Measurements from ENCODE around the gene LHFPL3.

Gene LHFPL3

DNA sequence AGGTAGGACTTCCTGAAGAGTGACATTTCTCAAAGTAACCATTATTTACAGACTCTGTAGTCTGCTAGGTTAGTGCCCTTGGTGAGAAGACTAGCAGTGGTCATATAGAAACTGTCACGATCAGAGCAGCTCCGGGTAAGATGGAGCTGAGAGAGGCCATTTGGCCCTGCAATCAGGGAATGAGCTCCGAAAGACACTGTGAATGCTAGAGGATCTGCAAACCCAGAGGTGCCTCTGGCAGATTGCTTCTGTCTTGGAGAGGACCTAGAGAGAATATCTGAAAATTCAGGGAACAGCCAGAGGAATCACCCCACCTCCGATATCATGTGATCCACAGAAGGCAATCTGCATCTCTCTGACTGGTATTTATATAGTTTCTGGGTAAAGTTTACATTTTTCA lies 438.7 kb downstream of the LHFPL3 start:
- no peak for DNase-seq

DNA sequence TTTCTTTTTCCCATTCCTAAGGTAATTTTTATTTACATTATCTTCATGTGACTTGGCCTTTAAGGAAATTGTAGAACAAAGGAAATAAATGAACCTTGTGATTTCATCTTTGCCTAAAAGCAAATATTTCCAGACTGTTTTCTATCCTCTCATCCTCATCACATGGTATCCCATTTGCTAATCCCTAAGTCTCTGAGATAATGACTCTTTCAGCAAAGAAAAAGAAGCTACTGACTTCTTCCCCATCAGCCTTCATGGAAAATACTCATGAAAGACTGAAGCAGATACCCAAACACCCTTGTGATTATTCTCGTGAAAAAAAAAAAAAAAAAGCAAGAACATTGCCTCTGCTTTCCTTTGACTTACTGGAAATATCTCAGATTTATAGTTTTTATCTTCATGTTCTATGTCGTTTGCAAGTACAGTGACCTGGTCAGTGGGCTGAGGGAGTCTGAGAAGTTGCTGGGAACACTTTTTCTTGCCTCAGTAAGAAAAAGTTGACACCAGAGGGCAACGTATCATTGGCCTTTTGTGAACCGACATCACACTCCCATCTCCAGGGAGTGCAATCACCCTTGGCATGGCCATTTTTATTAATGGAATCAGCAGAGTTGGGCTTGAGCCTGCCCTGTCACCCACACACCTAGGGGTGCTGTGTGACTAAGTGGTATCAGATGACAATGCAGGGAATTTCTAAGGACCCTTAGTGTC lies 439.6 kb downstream of the LHFPL3 start:
- no peak for DNase-seq

DNA sequence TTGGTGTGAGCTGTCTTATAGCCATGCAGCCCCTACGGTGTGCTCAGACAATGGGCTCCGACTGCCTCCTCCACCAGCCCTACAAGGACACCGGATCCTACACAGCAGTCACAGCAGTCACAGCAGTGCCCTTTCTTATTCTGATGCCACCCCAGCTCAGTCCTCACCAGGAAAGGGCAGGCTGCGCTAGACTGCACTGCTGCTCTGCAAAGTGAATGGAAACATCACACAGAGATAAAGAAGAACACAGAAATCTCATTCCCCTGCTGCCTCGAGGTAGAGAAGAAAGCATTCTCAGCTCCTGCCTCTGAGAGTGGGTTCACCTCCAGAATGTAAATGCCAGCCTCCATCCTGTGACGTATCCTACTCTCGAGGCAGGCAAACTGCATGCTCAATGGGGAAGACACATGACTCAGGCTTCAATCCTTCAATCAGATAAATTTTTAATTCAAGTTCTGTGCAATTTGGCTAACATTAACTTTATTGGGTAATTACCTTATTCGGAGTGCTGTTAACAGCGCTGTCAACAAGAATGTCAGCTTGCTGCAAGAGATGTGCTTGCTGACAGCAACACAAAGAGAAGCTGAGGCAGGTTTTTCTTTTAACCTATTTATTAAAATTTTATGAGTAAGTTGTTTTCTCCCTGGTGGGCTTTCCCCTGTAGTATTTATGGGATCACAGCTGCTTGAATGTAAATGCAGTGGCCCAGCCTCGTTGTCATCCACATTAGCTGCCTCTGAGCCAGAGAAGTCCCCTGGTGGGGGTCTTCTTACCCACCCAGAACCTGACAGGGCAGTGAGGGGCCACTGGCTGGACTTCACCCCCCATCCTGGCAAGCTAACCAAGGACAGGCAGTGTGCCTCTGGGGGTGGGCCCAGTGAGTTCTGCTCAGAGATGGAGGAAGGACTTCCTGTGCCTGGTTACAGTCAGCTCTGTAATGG lies 444.3 kb downstream of the LHFPL3 start:
- DNase-seq, result peak; percentile 29

DNA sequence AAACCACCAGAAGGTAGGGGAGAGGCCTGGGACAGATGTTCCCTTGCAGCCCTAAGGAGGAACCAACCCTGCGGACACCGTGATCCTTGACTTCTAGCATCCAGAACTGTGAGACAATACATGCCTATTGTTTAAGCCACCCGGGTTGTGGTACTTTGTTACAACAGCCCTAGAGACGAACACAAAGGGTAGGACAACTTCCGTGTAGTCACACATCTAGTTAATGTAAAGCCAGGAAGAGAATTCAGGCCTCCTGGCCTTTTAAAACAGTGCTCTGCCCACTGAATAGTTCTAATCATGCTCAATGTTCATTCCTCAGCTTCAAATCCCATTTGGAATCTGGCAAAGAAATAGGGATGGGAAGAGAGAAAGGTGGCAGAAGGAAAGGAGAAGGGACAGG lies 445.4 kb downstream of the LHFPL3 start:
- DNase-seq, result no peak

DNA sequence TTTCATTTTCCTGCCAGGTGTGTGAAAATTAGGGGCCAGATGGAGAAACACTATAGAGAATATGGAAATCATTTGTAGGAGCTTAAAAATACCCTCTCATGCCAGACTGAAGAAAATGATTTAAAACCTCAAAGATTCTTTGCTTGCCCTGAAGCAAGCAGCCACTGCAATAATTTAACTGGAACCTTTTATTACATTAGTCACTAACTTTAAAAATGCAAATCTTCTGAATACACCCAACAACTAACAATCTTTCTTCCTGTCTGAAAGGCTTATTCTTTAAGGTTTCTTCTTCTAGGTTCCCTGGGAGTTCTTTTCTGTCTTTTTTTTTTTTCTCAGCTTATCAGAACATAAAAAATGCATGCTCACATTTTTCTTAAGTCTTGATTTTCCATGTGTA lies 447.1 kb downstream of the LHFPL3 start:
- no peak for DNase-seq

DNA sequence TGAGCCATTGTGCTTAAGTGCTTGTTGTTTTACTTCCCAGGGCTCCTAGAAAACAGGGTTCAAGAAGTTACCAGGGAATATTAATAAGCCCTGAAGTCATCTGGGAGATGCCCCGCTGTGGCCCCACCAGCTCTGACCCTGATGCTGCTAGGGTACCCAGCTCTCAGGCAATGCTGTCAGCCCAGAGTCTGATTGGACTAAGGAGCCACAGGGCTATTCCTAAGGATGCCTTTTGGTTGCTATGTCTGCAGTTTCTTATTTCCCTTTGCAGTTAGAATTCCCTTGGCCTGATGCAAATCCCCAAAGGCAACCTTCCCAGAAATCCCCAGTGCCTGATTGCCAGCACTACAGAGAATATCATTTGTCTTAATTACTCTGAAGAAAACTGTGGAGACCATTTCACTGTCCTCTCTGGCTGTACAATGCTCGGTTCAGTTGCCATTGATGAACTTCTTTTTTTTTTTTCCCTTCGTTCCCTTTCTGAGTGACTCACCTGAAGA lies 448.9 kb downstream of the LHFPL3 start:
- no peak for DNase-seq

DNA sequence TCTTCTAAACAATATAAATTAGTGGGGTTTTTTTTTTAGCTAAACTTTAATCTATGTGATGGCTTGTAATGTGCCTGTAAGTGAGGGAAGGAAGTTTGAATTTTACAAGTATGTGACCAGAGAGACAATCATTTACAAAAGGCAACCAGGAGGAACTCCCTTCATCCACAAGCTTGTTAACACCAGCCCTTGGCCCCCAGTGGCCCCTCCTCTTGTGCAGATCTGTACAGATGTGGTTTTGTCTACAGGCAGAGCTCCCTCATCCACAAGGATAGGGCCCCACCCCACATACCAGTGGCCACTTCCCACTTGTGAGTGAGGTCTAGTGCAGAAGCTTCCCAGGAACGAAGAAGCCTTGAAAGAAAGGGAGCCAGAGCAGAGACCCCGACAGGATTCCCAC lies 451.5 kb downstream of the LHFPL3 start:
- DNase-seq, result no peak

DNA sequence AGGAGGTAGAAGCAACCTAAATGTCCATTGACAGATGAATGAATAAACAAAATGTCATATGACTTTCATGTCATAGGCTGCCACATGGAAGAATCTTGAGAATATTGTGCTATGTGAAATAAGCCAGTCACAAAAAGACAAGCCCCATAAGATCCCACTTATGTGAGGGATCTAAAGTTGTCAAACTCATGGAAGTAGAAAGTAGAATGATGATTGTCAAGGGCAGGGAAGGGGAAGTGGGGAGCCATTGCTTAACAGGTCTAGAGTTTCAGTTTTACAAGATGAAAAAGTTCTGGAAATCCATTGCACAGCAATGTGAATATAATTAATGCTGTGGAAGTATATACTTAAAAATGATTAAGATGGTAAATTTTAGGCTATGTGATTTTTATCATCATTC lies 456.3 kb downstream of the LHFPL3 start:
- no peak for DNase-seq

DNA sequence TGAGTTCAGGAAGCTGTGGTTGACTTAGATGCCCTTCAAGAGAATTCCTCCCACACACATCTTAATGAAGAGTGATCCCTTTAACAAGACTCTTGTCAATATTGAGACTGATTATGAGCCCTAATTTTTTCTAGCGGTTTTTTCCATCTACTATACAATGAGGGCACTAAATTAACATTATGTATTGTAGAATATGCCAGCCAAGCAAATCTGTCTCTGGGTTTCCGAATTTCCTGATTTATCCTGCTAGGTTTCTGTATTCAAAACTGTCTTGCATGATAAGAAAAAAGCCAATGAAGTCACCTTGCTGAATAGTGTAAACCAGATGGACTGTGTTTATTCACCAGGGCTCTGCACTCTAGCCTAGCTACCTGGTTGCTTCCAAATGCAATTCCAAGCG lies 461.4 kb downstream of the LHFPL3 start:
- DNase-seq, result no peak

DNA sequence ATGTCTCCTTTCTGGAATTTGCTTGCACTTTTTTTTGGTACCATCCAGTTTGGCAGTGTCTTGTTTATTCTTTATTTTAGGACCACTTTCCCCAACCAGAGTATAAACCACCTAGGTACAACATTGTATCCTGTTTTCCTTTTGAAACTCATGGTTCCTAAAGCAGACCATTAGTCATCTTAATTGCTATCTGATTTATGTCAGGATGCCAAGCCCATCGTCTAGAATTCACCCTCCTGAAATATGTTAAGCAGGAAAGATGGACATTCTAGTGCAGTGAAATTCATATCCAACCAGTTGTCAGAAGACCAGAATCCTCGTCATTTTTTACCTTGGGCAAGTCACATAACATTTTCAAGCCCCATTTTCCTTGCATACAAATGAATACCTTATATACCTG lies 462.0 kb downstream of the LHFPL3 start:
- no peak for DNase-seq

DNA sequence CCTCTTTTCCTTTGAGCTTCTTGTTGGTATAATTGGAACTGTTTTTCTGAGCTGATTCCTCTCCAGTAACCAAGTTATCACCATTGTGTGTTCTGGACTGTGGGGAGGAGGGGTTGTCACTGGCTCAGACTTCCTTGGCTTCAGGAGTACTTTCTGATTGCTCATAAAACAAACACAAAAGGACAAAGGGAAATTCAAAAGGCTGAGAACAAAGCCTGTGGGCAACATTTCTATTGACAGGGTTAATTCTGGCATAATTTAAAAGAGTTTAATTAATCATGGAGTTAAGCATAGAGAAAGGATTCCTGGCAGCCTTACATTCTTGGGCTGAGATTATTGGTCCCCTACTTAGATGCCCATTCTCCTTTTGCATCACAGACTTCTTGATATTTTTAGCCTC lies 462.7 kb downstream of the LHFPL3 start:
- DNase-seq, result no peak

DNA sequence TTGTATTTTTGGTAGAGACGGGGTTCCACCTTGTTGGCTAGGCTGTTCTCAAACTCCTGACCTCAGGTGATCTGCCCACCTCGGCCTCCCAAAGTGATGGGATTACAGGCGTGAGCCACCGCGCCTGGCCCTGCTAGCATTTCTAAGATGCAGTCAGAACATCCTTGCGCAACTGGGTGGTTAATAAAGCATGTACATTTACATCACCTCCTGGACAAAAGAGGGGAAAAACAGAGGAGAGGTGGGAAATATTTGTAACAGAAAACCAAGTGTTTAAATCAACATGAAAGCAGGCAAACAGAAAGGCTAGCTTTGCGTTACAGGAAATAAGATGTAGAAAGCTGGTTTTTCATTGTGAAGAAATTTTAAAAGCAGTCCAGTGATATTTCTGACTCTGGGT lies 464.7 kb downstream of the LHFPL3 start:
- DNase-seq, result no peak

DNA sequence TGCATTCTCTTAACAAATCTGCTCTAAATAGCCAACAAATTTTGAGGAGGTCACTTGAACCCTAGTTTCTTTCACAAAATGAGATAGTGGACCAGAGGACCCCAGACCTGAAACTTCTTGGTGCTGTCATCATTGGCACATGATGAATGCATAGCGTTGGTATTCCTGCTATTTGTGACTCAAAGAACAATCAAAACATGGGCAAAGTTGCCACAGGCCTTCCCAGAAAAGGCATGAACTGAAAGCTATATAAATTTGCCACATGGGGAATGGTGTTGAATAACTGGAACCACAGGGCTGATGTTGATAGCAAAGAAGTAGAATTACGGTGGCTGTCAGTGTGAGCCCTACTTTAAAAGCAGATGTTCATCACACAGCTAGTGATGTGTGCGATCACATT lies 465.8 kb downstream of the LHFPL3 start:
- DNase-seq, result no peak

DNA sequence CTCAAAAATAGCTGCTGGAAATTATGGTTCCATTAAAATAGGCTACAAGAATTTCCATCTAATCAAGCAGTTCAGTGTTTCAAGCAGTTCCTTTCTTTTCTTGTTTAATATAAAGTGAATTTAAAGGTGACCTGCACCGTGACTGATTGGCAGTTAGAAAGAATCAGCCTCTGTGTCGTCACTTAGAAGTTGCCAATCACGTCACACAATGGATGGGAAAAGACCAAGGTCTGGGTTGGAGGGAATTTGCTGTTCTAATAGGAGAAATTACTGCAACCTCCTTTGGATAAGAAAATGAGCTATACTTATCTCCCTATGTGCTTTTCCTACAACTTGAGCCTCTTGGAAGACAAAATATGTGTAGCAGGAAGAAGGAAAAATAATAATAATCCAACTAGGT lies 466.2 kb downstream of the LHFPL3 start:
- DNase-seq, result no peak

DNA sequence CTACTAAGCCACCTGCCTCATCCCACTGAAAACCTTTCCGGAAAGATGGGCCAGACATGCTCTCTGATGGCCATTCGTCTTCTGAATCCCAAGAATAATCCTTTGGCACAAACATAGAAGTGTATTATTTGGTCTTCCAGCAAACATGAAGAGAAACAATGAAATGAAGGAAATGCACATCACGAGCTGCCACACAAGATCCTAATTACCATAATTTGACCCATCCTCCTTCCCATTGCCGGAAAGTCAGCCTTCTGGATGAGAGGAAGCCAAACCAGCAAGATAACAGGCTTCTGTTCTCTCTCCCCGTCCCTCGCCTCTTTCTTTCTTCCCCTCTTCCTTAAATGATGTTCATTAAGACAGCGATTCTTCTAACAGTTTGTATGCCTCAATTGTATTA lies 466.7 kb downstream of the LHFPL3 start:
- DNase-seq, result no peak

DNA sequence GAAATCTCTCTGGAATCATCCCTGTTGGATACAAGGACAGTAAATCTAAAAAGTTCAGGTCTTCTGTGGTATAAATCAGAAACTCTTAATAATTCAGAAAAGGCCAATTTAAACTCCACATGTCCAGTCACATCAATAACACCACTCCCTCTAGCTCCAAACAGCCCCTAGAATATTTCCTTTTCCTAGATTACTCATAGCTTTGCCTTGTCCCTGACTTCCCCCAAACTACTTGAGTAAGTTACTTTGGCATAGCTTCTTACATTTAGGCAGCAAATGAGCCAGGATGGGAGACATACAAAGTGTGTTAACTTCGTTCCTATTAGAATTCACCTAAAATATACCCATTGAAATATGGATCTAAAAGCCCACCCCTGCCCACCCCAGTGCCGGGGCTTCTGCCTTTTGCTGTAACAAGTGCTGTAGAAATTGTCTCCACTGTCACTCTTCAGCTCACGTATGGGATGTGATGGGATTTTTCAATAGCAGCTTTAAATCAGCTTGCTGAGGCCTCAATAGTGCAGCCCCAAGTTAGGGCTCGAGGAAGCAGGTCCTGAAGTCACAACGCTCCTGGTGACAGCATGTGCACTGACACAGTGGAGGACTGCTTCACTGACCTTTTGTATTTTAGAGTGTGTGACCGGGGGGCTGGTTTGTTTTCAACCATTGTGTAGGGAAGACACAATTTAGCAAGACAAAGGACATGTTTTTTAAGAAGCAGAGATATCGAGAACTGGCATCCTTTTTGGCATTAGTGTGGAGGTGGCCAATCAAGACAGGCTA lies 467.4 kb downstream of the LHFPL3 start:
- no peak for DNase-seq

DNA sequence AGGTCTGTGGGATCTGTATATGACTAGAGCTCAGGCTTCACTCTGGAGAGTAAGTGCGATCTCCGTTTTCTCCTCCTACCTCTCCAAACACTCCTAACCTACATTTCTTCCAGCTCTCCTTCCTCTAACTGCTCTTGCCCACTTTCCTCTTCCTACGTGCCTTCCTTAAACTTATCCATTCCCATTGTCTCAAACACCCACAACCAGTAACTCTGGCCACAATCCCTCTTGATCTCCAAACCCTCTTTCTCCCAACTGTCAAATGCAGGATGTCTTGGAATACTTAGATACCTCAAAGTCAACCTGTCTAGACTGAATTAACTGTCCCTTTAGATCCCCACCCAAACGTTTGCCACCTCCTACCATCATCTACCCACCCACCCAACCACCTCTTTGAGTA lies 471.9 kb downstream of the LHFPL3 start:
- DNase-seq, result no peak

DNA sequence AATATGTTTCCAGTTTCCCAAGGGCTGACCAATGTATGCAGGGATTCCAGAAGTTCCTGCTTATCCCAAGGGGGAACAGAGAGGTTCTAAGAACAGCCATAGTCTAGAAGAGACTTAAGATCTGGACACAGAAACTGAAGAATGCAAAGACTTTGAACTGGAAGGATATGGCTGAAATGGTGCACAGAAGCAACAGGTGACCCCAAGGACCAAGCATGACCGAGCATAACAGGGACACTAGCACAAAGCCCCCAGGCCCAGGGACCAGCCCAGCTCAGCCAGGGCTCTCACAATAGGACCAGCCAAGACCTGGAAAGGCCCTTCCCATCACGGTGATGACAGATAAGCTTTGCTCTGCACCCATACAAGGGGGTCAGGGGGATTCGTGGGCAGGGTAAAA lies 472.6 kb downstream of the LHFPL3 start:
- DNase-seq, result no peak

DNA sequence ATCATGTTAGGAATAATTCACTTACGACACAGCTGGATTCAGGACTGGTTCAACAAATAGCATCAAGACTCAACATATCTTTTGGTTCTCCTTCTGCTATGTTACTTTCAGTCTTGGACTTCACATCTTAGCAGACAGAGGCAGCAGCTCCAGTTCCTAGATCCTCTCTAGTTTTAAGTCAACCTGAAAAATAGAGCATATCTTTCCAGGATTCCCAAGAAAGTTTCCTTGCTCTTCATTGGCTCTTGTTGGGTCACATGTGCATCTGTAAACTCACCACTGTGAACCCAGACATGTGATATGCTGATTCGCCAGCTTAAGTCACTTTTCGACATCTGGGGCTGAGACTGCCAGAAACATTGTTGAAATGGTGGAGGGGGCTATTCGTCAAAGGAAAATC lies 475.5 kb downstream of the LHFPL3 start:
- DNase-seq, result no peak

DNA sequence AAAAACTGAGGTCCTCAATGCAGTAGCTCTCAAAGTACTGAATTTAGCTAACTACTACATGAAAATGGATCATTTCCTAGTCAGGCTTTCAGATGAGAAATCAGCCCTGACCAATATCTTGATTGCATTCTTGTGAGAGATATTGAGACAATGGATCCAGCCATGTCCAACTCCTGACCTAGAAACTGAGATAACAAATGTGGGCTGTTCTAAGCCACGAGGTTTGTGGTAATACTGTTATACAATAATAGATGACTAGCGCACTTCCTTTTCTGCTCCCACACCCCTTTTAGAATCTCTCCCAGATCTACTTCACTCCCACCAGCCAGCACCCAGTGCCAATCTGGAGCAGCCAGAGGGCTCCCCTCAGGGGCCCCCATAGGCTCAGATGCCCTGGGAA lies 476.3 kb downstream of the LHFPL3 start:
- DNase-seq, result no peak

DNA sequence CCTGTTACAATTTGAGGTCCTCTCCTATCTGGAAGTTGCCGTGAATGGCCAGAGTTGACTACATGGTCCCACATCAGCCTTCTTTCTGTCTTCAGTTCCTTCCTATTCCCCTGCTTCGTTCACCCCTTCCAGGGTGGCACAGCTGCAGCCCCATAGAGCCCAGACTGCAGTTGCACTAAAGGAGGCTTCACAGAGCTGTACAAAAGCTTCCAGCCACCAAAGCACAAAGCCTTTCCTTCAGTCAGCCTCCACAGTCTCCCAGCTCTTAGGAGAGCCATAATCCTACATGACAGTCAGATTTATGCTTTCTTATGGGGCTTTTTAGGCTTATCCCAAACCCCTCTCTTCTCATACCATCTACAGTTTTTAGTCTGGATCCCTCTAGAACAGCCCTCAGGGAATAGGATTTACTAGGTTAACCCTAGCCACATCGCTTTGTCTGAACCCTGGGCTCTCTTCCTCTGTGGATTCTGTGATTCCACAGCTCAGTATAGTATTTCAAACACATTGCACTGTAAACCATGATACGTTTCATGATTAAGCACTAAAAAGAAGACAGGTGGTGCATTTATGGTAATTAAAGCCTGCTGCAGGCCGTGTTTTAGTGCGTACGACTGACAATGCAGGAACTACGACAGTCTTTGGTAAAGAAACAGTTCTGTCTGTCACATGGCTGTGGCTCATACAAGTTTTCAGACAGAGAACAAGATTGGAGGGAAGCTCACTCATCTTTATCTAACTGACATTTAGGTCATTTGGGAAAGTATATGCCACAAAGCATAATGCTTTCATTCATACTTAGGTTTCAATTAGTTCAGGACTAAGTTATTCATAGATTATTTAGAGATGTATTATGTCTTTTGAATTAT lies 477.3 kb downstream of the LHFPL3 start:
- DNase-seq, result no peak

DNA sequence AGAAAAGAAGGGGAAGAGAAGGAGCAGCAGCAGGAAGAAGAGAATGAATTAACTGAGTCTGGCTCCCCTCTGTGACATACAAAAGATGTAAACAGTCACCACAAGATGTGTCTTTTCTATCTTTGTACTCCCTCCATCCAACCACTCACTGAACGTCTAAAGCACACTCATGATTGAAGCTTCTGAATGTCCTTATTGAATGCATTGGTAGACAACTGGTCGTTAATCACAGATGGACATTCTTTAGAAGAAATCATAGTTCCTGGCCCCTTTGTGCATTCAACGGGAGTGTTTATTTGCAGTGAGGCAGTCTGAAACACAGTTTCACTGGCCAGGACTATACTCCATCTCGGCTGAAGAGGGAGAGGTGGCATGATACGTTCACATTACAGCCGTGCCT lies 479.3 kb downstream of the LHFPL3 start:
- DNase-seq, result no peak
